ENCODE measurements around the gene SGO1. TPM values are rescaled to one million over a fixed set of nuclear protein-coding genes. Genes with fewer than 3 reads are reported as not detected.

SGO1 gene
- total RNA-seq, 4 donors from 2014 or later: 0.54 to 2.2 TPM; not detected in 2

DNA sequence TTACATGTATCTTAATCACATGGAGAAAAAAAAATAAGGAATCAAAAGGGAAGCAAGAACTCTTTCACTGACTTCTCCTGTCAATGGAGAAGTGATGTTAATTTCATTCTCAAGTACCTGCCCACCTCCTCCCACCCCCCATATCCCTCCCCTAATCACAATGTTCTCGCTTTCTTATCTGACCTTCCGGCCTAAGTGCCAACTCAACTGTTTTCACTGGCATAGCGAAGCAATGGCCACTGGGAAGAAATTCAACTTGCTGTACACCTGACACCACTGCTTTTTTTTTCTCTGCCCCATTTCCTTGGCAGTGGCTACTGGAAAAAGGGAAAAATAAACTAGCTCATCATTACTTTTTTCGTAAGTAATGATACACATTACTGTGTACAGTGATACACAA is 3.8 kb downstream of the SGO1 start:
- H3K27ac ChIP-seq: no peak overlapping the region
- H3K4me3 ChIP-seq: no peak overlapping the region
- no peaks in the 10 kb centered on the region for H3K9me3 ChIP-seq
- peaks cover 0 to 15% (median 6%) of the 10 kb centered on the region in 3 donors for H3K4me1 ChIP-seq
- no peaks in the 10 kb centered on the region for H3K36me3 ChIP-seq
- no peak for TF ChIP-seq POLR2A (IDR thresholded peaks at IDR 0.05)
- TF ChIP-seq, protein P1, sequence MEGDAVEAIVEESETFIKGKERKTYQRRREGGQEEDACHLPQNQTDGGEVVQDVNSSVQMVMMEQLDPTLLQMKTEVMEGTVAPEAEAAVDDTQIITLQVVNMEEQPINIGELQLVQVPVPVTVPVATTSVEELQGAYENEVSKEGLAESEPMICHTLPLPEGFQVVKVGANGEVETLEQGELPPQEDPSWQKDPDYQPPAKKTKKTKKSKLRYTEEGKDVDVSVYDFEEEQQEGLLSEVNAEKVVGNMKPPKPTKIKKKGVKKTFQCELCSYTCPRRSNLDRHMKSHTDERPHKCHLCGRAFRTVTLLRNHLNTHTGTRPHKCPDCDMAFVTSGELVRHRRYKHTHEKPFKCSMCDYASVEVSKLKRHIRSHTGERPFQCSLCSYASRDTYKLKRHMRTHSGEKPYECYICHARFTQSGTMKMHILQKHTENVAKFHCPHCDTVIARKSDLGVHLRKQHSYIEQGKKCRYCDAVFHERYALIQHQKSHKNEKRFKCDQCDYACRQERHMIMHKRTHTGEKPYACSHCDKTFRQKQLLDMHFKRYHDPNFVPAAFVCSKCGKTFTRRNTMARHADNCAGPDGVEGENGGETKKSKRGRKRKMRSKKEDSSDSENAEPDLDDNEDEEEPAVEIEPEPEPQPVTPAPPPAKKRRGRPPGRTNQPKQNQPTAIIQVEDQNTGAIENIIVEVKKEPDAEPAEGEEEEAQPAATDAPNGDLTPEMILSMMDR (IDR thresholded peaks at IDR 0.05): no peak
- no peak for TF ChIP-seq POLR2AphosphoS5 (IDR thresholded peaks at IDR 0.05)
- no peak for TF ChIP-seq EP300 (IDR thresholded peaks at IDR 0.05)
- no peak for ATAC-seq
- 87 to 94% methylated on average over 2 to 4 of the region's 4 CpGs for WGBS, 2 donors (ENCODE audit: low coverage in 1 of 2)
- H3K27me3 ChIP-seq: peaks cover 8% of the 10 kb centered on the region

DNA sequence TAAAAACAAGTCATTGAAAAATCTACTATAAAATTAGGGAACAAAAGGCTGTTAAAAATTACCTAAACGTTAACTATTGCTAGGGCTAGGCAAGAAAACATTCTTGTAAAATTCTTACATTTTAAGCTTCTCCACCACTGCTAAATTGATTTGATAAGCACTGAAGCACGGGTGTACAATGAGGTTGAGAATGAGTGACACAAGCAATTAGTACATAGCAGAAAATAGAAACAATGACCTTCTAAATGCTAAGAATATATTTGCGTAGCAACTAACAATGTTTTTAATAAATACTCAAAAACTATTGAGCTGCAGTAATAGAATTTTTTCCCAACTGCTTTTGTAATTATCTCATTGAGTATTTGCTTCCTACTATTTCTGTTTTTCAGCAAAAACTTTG is 4.7 kb downstream of the SGO1 start:
- 72% methylated on average over 3 of the region's 3 CpGs for WGBS, 2 donors (ENCODE audit: low coverage in 1 of 2)
- peaks cover 0 to 10% (median 6%) of the 10 kb centered on the region in 3 donors for H3K4me1 ChIP-seq
- no peaks in the 10 kb centered on the region for H3K36me3 ChIP-seq
- TF ChIP-seq EP300 (IDR thresholded peaks at IDR 0.05): no peak
- no peak for TF ChIP-seq POLR2A (IDR thresholded peaks at IDR 0.05)
- TF ChIP-seq, protein P1 (IDR thresholded peaks at IDR 0.05): no peak
- no peak for TF ChIP-seq POLR2AphosphoS5 (IDR thresholded peaks at IDR 0.05)
- H3K4me3 ChIP-seq: no peak overlapping the region
- H3K9me3 ChIP-seq: no peaks in the 10 kb centered on the region
- H3K27me3 ChIP-seq: peaks cover 8% of the 10 kb centered on the region
- no peak for ATAC-seq
- H3K27ac ChIP-seq: no peak overlapping the region

DNA sequence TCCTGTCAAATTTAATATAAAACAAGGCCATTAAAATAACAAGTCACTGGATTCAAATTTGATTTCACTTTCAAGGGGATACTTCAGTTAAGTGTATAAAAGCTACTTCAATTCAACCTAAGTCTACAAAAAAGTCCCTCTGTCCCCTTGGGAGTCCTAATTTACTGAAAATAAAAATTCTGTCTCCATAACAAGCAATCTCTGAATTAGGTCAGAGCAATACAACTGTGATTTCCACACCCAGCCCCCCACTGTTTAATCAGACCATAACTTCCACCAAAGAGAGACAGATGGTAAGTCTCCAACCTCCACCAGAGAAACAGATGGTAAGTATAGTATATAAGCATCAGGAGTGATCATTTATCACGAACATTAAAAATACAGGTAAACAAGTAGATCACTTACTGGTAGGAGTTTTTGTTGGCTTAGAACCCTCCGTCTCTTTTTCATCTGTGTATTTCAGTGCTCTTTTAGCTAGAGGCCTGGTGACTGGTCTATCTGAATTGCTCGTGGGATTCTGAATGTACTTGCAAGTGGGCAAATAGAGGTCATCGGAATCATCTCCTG is 12.1 kb downstream of the SGO1 start:
- WGBS, 2 donors (ENCODE audit: low coverage in 1 of 2): 65 to 89% methylated on average over 3 to 4 of the region's 4 CpGs
- H3K9me3 ChIP-seq: no peaks in the 10 kb centered on the region
- H3K4me1 ChIP-seq: no peaks in the 10 kb centered on the region
- no peak for ATAC-seq
- TF ChIP-seq POLR2A (IDR thresholded peaks at IDR 0.05) (no peak), POLR2AphosphoS5 (IDR thresholded peaks at IDR 0.05) (no peak), EP300 (IDR thresholded peaks at IDR 0.05) (no peak)
- TF ChIP-seq, protein P1 (IDR thresholded peaks at IDR 0.05): no peak
- H3K4me3 ChIP-seq: no peak overlapping the region
- no peaks in the 10 kb centered on the region for H3K27me3 ChIP-seq
- no peak overlapping the region for H3K27ac ChIP-seq
- no peaks in the 10 kb centered on the region for H3K36me3 ChIP-seq

DNA sequence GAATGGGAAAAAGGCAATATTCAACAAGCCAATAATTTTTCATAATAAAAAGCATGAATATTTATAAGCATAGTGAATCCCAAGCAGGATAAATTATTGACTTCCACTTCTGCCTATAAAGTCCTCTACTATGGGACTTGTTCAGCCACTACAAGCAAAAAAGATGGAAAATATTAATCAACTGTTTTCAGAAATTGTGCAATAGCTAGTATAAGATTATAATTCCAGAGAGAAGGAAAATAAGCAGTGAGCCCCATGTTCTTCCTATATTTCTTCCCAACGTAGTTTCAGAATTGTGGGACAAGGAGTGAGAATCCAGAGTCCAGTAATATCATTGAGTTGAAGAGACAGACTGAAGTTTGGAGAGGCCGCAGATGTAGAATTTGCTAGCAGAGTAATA is 24.3 kb downstream of the SGO1 start:
- ATAC-seq: no peak
- Histone ChIP-seq H3K36me3 (no peaks in the 10 kb centered on the region), H3K27me3 (no peaks in the 10 kb centered on the region), H3K27ac (no peak overlapping the region), H3K4me3 (no peak overlapping the region), H3K9me3 (no peaks in the 10 kb centered on the region), H3K4me1 (peaks cover 0 to 4% (median 0%) of the 10 kb centered on the region in 3 donors)
- WGBS, 2 donors (ENCODE audit: low coverage in 1 of 2): 72 to 88% methylated on average over 2 of the region's 2 CpGs
- TF ChIP-seq, protein P1 (IDR thresholded peaks at IDR 0.05): no peak
- TF ChIP-seq EP300 (IDR thresholded peaks at IDR 0.05) (no peak), POLR2AphosphoS5 (IDR thresholded peaks at IDR 0.05) (no peak), POLR2A (IDR thresholded peaks at IDR 0.05) (no peak)

DNA sequence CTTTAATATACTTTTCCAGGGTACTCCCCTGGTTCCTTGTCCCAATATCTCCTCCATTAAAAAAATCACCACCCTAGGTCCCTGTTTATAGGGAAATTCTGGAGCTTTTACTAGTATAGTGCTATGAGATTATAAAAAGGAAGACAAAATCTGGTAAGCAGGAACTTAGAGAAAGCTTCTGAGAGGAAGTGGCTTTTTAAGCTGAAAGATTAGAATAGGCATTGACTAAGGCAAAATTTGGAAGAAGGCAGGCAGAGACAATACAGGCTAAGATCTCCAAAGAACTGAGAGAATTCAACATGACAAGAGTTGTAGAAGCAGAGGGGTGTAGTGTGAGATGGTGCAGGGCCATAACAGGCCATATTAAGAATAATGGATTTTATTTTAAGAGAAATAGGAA is 25.8 kb downstream of the SGO1 start:
- H3K36me3 ChIP-seq: peaks cover 0 to 3% of the 10 kb centered on the region in 2 donors
- TF ChIP-seq POLR2A (IDR thresholded peaks at IDR 0.05) (no peak), POLR2AphosphoS5 (IDR thresholded peaks at IDR 0.05) (no peak), EP300 (IDR thresholded peaks at IDR 0.05) (no peak)
- TF ChIP-seq, protein P1 (IDR thresholded peaks at IDR 0.05): no peak
- H3K9me3 ChIP-seq: no peaks in the 10 kb centered on the region
- peaks cover 0 to 4% (median 0%) of the 10 kb centered on the region in 3 donors for H3K4me1 ChIP-seq
- H3K4me3 ChIP-seq: no peak overlapping the region
- H3K27me3 ChIP-seq: no peaks in the 10 kb centered on the region
- no peak for ATAC-seq
- no peak overlapping the region for H3K27ac ChIP-seq

Measured in gastroesophageal sphincter (tissue), 4 donors.